ENCODE measurements around the gene CHAF1B. TPM values are rescaled to one million over a fixed set of nuclear protein-coding genes. Genes with fewer than 3 reads are reported as not detected.
"Not testable (repeated sequence)": the region's sequence is repeated elsewhere in the genome, so short reads cannot be mapped to it uniquely, and the experiment has no call there.

The CHAF1B gene
- total RNA-seq: 2.2 TPM

- DNase-seq (ENCODE audit: low spot score): peak; percentile 71
These were observed at the start of gene CHAF1B for GRCh38 chr21:36385233-36386030. Gene CHAF1B (plus strand): TSS chr21:36385392. CDS start chr21:36386137, 745 bp downstream.

GRCh38 chr21:36337099-36337509 lies 48.1 kb upstream of the CHAF1B start:
- DNase-seq (ENCODE audit: low spot score): no peak

GRCh38 chr21:36338975-36339374 lies 46.2 kb upstream of the CHAF1B start:
- DNase-seq (ENCODE audit: low spot score): no peak

GRCh38 chr21:36342581-36342980 lies 42.6 kb upstream of the CHAF1B start:
- not testable (repeated sequence) for DNase-seq (ENCODE audit: low spot score)

- DNase-seq (ENCODE audit: low spot score): no peak
These were observed 40.3 kb upstream of the CHAF1B start for GRCh38 chr21:36344931-36345330.

GRCh38 chr21:36347278-36347961 lies 37.8 kb upstream of the CHAF1B start:
- no peak for DNase-seq (ENCODE audit: low spot score)

GRCh38 chr21:36347962-36348328 lies 37.2 kb upstream of the CHAF1B start:
- no peak for DNase-seq (ENCODE audit: low spot score)

GRCh38 chr21:36349315-36349714 lies 35.9 kb upstream of the CHAF1B start:
- DNase-seq (ENCODE audit: low spot score): no peak

GRCh38 chr21:36350282-36350910 lies 34.8 kb upstream of the CHAF1B start:
- DNase-seq (ENCODE audit: low spot score): no peak

GRCh38 chr21:36354918-36355680 lies 30.1 kb upstream of the CHAF1B start:
- DNase-seq (ENCODE audit: low spot score): no peak

GRCh38 chr21:36355868-36356267 lies 29.3 kb upstream of the CHAF1B start:
- no peak for DNase-seq (ENCODE audit: low spot score)

- no peak for DNase-seq (ENCODE audit: low spot score)
These were observed 26.0 kb upstream of the CHAF1B start for GRCh38 chr21:36359185-36359584.

- no peak for DNase-seq (ENCODE audit: low spot score)
These were observed 16.0 kb upstream of the CHAF1B start for GRCh38 chr21:36369064-36369685.

- no peak for DNase-seq (ENCODE audit: low spot score)
These were observed 9.2 kb upstream of the CHAF1B start for GRCh38 chr21:36375994-36376393.

GRCh38 chr21:36377391-36377842 lies 7.8 kb upstream of the CHAF1B start:
- DNase-seq (ENCODE audit: low spot score): no peak

GRCh38 chr21:36379251-36379650 lies 5.9 kb upstream of the CHAF1B start:
- no peak for DNase-seq (ENCODE audit: low spot score)

- DNase-seq (ENCODE audit: low spot score): no peak
These were observed 3.2 kb upstream of the CHAF1B start for GRCh38 chr21:36381841-36382589.

GRCh38 chr21:36382722-36383121 lies 2.5 kb upstream of the CHAF1B start:
- DNase-seq (ENCODE audit: low spot score): not testable (repeated sequence)

- no peak for DNase-seq (ENCODE audit: low spot score)
These were observed 333 bp upstream of the CHAF1B start for GRCh38 chr21:36384885-36385232.

GRCh38 chr21:36386031-36386642 lies 945 bp downstream of the CHAF1B start:
- no peak for DNase-seq (ENCODE audit: low spot score)

All from mucosa of gallbladder (tissue), 1 donor.